ENCODE results near the gene ERBIN. TPM values are rescaled to one million over a fixed set of nuclear protein-coding genes. Genes with fewer than 3 reads are reported as not detected.

The ERBIN gene
- total RNA-seq, 1 donor = 233 TPM

GRCh38 chr5:66080664-66081063 lies 154.3 kb downstream of the ERBIN start:
- no peak for TF ChIP-seq CTCF (IDR thresholded peaks at IDR 0.05; ENCODE audit: insufficient read depth, low read depth, low read length)
- H3K4me3 ChIP-seq (ENCODE audit: low read depth, low read length) = no peak overlapping the region
- DNase-seq (ENCODE audit: low read depth) = peak; percentile 56

GRCh38 chr5:66089384-66089783 lies 163.0 kb downstream of the ERBIN start:
- no peak overlapping the region for H3K4me3 ChIP-seq (ENCODE audit: low read depth, low read length)
- no peak for TF ChIP-seq CTCF (IDR thresholded peaks at IDR 0.05; ENCODE audit: insufficient read depth, low read depth, low read length)
- DNase-seq (ENCODE audit: low read depth) = no peak

- no peak for TF ChIP-seq CTCF (IDR thresholded peaks at IDR 0.05; ENCODE audit: insufficient read depth, low read depth, low read length)
- no peak for DNase-seq (ENCODE audit: low read depth)
- no peak overlapping the region for H3K4me3 ChIP-seq (ENCODE audit: low read depth, low read length)
Measured at GRCh38 chr5:66100851-66101250, 174.5 kb downstream of the ERBIN start.

- peak; percentile 23 for DNase-seq (ENCODE audit: low read depth)
- no peak for TF ChIP-seq CTCF (IDR thresholded peaks at IDR 0.05; ENCODE audit: insufficient read depth, low read depth, low read length)
Measured at GRCh38 chr5:66113160-66113559, 186.8 kb downstream of the ERBIN start.

DNA sequence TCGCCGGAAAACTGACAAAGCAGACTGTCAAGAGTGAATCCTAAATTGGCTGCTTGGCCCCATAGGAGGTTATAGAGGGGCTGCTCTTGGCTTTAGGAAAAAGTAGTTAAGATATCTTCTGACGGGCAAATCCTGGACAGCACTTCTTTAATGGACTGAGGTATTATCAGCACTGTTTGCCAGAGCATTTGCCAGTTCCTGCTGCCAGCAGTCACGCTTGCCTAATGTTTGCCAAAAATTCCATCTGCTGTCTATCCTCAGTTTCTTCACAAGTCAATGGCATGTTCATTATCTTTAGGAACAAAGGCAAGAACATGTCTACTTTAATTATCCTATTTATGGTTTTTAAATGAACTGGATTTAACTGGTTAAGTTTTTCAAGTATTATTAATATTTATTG lies 191.9 kb downstream of the ERBIN start:
- no peak overlapping the region for H3K4me3 ChIP-seq (ENCODE audit: low read depth, low read length)
- no peak for DNase-seq (ENCODE audit: low read depth)
- no peak for TF ChIP-seq CTCF (IDR thresholded peaks at IDR 0.05; ENCODE audit: insufficient read depth, low read depth, low read length)

More at GRCh38 chr5:66113160-66113559, 186.8 kb downstream of the ERBIN start:
- H3K4me3 ChIP-seq (ENCODE audit: low read depth, low read length) = no peak overlapping the region

DNA sequence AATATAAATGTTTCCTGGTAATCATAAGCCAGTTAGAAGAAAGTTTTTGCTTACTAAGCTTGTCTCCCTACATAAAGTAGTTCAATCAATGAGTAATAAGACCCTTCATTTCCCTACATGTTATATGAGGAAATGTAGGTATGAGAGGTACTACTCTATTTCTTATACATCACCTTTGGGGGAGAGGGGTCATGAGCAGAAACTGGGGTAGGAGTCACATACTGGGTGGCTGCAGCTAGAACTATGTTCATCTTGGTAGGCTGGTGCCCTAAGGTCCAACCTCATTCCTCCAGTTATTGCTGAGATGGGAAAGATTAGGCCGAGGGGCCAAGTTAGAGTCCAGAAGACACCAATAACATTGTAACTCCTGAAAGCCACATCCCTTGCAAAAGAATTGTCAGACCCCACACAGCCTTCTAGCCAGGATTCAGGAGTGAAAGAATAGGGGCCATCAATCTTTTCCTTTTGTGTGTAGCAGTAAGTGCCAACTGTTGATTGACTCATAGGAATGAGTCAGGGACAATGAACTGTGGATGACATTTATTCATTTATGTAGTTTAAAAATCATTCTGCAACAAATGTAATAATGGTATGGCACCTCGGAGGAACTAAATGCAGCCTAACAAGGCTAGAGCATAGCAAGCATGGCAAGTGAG lies 196.1 kb downstream of the ERBIN start:
- no peak for TF ChIP-seq CTCF (IDR thresholded peaks at IDR 0.05; ENCODE audit: insufficient read depth, low read depth, low read length)
- no peak overlapping the region for H3K4me3 ChIP-seq (ENCODE audit: low read depth, low read length)
- DNase-seq (ENCODE audit: low read depth) = no peak

GRCh38 chr5:66129144-66129543 lies 202.8 kb downstream of the ERBIN start:
- no peak for TF ChIP-seq CTCF (IDR thresholded peaks at IDR 0.05; ENCODE audit: insufficient read depth, low read depth, low read length)
- H3K4me3 ChIP-seq (ENCODE audit: low read depth, low read length) = no peak overlapping the region
- DNase-seq (ENCODE audit: low read depth) = no peak
